ENCODE data around the gene PBXIP1. TPM values are rescaled to one million over a fixed set of nuclear protein-coding genes. Genes with fewer than 3 reads are reported as not detected.
A peak's percentile ranks its signal among the peaks of the same experiment; 100 is the strongest.
"Not testable (repeated sequence)": the region's sequence is repeated elsewhere in the genome, so short reads cannot be mapped to it uniquely, and the experiment has no call there.

PBXIP1 gene
- total RNA-seq, 1 donor from 2014 or later, result 17.1 TPM

DNA sequence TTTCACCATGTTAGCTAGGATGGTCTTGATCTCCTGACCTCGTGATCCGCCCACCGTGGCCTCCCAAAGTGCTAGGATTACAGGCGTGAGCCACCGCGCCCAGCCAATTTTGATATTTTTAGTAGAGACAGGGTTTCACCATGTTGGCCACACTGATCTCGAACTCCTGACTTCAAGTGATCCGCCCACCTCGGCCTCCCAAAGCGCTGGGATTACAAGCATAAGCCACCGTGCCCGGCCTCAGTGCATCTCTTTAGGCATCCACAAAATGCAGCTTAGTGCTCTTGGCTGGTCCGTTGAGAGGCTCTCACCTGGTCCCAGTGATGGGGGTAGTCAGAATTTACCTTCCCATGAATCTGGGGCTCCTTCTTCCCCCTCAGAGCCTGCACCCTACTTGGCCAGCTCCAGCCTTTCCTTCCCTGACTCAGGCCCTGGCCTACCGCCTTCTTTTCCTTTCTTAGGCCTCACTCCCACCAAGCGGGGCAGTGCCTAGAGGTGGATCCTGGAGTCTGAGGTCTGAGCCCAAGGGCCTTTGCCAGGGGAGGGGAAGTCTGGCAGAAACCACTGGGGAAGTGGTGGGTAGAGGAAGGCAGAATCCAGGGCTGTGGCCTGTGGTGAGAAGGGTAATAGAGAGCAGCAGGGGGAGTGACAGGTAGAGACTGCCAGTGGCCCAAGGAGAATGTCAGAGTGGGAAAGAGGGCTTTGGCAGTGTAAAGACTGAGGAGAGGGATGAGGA lies 41.2 kb upstream of the PBXIP1 start:
- Mint-ChIP-seq H3K27ac (ENCODE audit: unreplicated experiment) (peak overlapping the region; percentile 67), H3K27me3 (ENCODE audit: low read depth) (no peaks in the 10 kb centered on the region), H3K4me1 (peaks cover 18% of the 10 kb centered on the region), H3K36me3 (ENCODE audit: low read depth) (no peaks in the 10 kb centered on the region), H3K4me3 (peak overlapping the region; percentile 65), H3K9me3 (no peaks in the 10 kb centered on the region)
- no peak for DNase-seq (ENCODE audit: low read depth, low spot score)
- TF ChIP-seq, protein P1, sequence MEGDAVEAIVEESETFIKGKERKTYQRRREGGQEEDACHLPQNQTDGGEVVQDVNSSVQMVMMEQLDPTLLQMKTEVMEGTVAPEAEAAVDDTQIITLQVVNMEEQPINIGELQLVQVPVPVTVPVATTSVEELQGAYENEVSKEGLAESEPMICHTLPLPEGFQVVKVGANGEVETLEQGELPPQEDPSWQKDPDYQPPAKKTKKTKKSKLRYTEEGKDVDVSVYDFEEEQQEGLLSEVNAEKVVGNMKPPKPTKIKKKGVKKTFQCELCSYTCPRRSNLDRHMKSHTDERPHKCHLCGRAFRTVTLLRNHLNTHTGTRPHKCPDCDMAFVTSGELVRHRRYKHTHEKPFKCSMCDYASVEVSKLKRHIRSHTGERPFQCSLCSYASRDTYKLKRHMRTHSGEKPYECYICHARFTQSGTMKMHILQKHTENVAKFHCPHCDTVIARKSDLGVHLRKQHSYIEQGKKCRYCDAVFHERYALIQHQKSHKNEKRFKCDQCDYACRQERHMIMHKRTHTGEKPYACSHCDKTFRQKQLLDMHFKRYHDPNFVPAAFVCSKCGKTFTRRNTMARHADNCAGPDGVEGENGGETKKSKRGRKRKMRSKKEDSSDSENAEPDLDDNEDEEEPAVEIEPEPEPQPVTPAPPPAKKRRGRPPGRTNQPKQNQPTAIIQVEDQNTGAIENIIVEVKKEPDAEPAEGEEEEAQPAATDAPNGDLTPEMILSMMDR (conservative IDR thresholded peaks at IDR 0.05), result no peak

DNA sequence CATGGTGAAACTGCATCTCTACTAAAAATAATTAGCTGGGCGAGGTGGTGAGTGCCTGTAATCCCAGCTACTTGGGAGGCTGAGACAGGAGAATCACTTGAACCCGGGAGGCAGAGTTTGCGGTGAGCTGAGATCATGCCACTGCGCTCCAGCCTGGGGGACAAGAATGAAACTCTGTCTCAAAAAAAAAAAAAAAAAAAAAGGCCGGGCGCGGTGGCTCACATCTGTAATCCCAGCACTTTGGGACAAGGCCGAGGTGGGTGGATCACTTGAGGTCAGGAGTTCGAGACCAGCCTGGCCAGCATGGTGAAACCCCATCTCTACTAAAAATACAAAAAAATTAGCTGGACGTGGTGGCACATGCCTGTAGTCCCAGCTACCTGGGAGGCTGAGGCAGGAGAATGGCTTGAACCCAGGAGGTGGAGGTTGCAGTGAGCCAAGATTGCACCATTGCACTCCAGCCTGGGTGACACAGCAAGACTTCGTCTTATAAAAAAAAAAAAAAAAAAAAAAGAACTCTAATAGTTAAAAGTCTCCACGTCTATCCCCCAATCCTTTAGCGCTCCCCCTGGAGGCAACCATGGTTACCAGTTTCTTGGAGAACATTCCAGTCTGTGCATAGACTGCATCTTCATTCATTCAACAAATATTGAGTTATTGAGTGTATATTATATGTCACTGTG lies 39.5 kb upstream of the PBXIP1 start:
- H3K27ac Mint-ChIP-seq (ENCODE audit: unreplicated experiment); H3K27me3 Mint-ChIP-seq (ENCODE audit: low read depth); H3K9me3 Mint-ChIP-seq; H3K36me3 Mint-ChIP-seq (ENCODE audit: low read depth); DNase-seq (ENCODE audit: low read depth, low spot score): not testable (repeated sequence)
- TF ChIP-seq, protein P1 (conservative IDR thresholded peaks at IDR 0.05), result peak; percentile 54
- Mint-ChIP-seq H3K4me1 (peaks cover 18% of the 10 kb centered on the region), H3K4me3 (peak overlapping the region; percentile 68)

DNA sequence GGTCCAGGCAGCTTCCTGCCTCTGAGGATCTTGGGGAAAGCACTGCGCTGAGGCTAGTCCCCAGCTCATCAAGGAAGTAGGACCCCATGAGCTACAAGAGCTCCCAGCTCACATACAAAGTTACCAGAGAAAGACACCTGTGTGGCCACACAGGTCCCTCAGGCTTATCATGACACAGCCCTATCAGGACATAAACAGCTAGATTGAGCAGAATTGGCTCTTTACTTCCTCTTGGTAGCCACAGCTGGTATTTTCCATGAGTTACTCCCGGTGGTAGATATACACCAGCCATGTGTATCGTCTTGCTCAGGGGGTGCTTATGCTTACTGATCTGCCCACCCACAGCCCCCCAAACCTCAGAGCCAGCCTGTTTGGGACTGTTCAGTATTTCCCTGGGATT lies 38.7 kb upstream of the PBXIP1 start:
- Mint-ChIP-seq H3K27me3 (ENCODE audit: low read depth) (no peaks in the 10 kb centered on the region), H3K4me1 (peaks cover 10% of the 10 kb centered on the region), H3K9me3 (no peaks in the 10 kb centered on the region), H3K36me3 (ENCODE audit: low read depth) (peaks cover 3% of the 10 kb centered on the region), H3K4me3 (peak overlapping the region; percentile 68), H3K27ac (ENCODE audit: unreplicated experiment) (no peak overlapping the region)
- TF ChIP-seq, protein P1 (conservative IDR thresholded peaks at IDR 0.05), result no peak
- DNase-seq (ENCODE audit: low read depth, low spot score), result no peak

DNA sequence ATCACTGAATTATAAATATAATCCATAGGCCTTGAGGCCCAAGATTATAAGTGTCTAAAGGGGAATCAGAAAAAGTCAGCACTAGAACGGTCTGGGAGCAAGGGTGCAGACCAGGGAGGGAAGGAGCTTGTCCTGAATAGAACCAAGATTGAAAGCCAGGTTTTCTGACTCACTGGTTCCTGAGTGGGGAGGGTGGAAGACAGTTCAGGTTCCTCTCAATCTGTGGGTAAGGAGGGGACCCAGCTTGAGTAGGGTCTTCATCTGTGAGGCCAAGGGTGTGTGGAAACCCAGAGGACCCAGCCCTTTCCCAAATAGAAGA lies 38.3 kb upstream of the PBXIP1 start:
- H3K27me3 Mint-ChIP-seq (ENCODE audit: low read depth), result no peaks in the 10 kb centered on the region
- peaks cover 10% of the 10 kb centered on the region for H3K4me1 Mint-ChIP-seq
- H3K36me3 Mint-ChIP-seq (ENCODE audit: low read depth), result peaks cover 4% of the 10 kb centered on the region
- no peak overlapping the region for H3K27ac Mint-ChIP-seq (ENCODE audit: unreplicated experiment)
- H3K9me3 Mint-ChIP-seq, result no peaks in the 10 kb centered on the region
- peak overlapping the region; percentile 68 for H3K4me3 Mint-ChIP-seq
- TF ChIP-seq, protein P1 (conservative IDR thresholded peaks at IDR 0.05), result no peak
- DNase-seq (ENCODE audit: low read depth, low spot score), result no peak

DNA sequence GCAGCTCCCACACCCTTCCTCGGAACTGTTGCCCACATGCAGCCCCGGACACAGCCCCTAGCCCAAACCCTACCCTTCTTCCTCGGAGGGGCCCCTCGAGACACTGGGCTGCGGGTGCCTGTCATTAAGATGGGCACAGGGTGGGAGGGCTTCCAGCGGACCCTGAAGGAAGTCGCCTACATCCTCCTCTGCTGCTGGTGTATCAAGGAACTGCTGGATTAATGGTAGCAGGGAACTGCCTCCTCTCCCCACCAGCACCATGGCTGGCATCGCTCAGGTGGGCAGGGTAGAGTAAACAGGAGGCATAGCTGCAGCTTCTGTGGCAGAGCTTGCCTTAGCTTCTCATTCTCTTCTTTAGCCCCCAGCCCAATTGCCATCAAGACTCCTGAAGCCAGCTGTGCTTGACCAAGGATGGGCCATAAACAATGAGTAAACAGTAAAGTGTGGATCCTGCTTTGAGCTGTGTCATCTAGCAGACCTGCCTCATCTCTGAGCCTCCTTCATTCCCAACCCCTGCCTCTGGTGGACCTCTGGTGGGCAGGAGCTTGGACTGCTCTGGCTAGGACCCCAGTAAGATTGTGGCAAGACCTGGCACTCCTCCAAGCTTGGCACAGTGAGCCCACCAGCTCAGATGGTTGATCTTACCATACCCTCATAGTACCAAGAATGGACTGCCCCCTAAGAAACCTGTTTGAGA lies 37.8 kb upstream of the PBXIP1 start, which contains the start of gene LENEP:
TSS of gene LENEP (plus strand) at position 15 of the 697 bp plus-strand sequence. CDS start at position 37, 22 bp downstream.
- no peak for DNase-seq (ENCODE audit: low read depth, low spot score)
- Mint-ChIP-seq H3K4me1 (peaks cover 9% of the 10 kb centered on the region), H3K36me3 (ENCODE audit: low read depth) (peaks cover 7% of the 10 kb centered on the region), H3K4me3 (peak within 1 kb of the TSS; percentile 68), H3K27ac (ENCODE audit: unreplicated experiment) (no peak within 1 kb of the TSS), H3K27me3 (ENCODE audit: low read depth) (no peaks in the 10 kb centered on the region), H3K9me3 (no peaks in the 10 kb centered on the region)
- TF ChIP-seq, protein P1 (conservative IDR thresholded peaks at IDR 0.05), result no peak

All from neural crest cell (in vitro differentiated cells).